Activated B cell treated with CpG ODN at 0.5 μM for 24 hours (primary cell): ENCODE measurements around the gene MIAT. TPM values are rescaled to one million over a fixed set of nuclear protein-coding genes. Genes with fewer than 3 reads are reported as not detected.
"Not testable (repeated sequence)": the region's sequence is repeated elsewhere in the genome, so short reads cannot be mapped to it uniquely, and the experiment has no call there.

ENCODE experiments used
- ATAC-seq: fragments of 200-7000 bp; cut with Tn5 transposase; one replicate; pipeline ENCODE4 v1.10.0; 2021; ENCODE audit warnings: low read depth, mild to moderate bottlenecking, moderate library complexity
- CTCF ChIA-PET: fragments of 350-600 bp; sonication (Branson Sonifier 250); formaldehyde crosslinking; loops from one replicate; lab custom pipeline; 2021; ENCODE audit warnings: antibody characterized with exemption; lab: Charles Lee
- POLR2A ChIA-PET: fragments of 350-600 bp; sonication (Branson Sonifier 250); formaldehyde crosslinking; loops from one replicate; lab custom pipeline; 2021; ENCODE audit warnings: antibody characterized with exemption; lab: Charles Lee
- DNase-seq: peaks from one replicate; pipeline ENCODE4 v3.0.0; 2022
- H3K27ac Mint-ChIP-seq: one replicate; pipeline ENCODE4 v1.8.0; 2020; ENCODE audit warnings: mixed read lengths
- H3K27me3 Mint-ChIP-seq: one replicate; pipeline ENCODE4 v1.8.0; 2021; ENCODE audit warnings: mixed read lengths
- H3K36me3 Mint-ChIP-seq: one replicate; pipeline ENCODE4 v1.8.0; 2021; ENCODE audit warnings: low read depth, mixed read lengths
- H3K4me1 Mint-ChIP-seq: one replicate; pipeline ENCODE4 v1.8.0; 2021; ENCODE audit warnings: mixed read lengths
- H3K4me3 Mint-ChIP-seq: one replicate; pipeline ENCODE4 v1.8.0; 2020; ENCODE audit warnings: mild to moderate bottlenecking, mixed read lengths
- H3K9me3 Mint-ChIP-seq: one replicate; pipeline ENCODE4 v1.8.0; 2020; ENCODE audit warnings: mixed read lengths
- CTCF ChIP-seq: fragments of 200-600 bp; IDR thresholded peaks from one replicate; pipeline ENCODE4 v1.8.0; 2022; ENCODE audit warnings: antibody characterized with exemption, mild to moderate bottlenecking
- intact Hi-C: fragments of 100-400 bp; cut with micrococcal nuclease; formaldehyde crosslinking; loops from one replicate; pipeline ENCODE4 v1.15.1; 2024
- total RNA-seq: library from RNA; stranded (reverse); gene quantifications from 2 replicates; pipeline ENCODE4 v1.2.3, GENCODE V29; 2022

Gene MIAT
- total RNA-seq, 1 donor from 2014 or later = 7.3 TPM

- Mint-ChIP-seq H3K27ac (no peak overlapping the region), H3K27me3 (no peaks in the 10 kb centered on the region), H3K36me3 (no peaks in the 10 kb centered on the region), H3K4me1 (peaks cover 18% of the 10 kb centered on the region), H3K4me3 (no peak overlapping the region), H3K9me3 (no peaks in the 10 kb centered on the region)
- TF ChIP-seq CTCF = no peak
- intact Hi-C loops = no loop called here
- CTCF ChIA-PET = no interaction called here
- no peak for DNase-seq
- POLR2A ChIA-PET = no interaction called here
- ATAC-seq = no peak
These were observed 46.4 kb upstream of the MIAT start for GRCh38 chr22:26610996-26611395.

GRCh38 chr22:26612652-26613051 is 44.7 kb upstream of the MIAT start:
- intact Hi-C loops = no loop called here
- H3K36me3 Mint-ChIP-seq = no peaks in the 10 kb centered on the region
- no peak overlapping the region for H3K4me3 Mint-ChIP-seq
- CTCF ChIA-PET = no interaction called here
- no peaks in the 10 kb centered on the region for H3K27me3 Mint-ChIP-seq
- H3K9me3 Mint-ChIP-seq = no peaks in the 10 kb centered on the region
- ATAC-seq (no peak), DNase-seq (no peak)
- POLR2A ChIA-PET = no interaction called here
- H3K4me1 Mint-ChIP-seq = peaks cover 24% of the 10 kb centered on the region
- no peak for TF ChIP-seq CTCF
- H3K27ac Mint-ChIP-seq = no peak overlapping the region

- H3K27me3 Mint-ChIP-seq, POLR2A ChIA-PET, intact Hi-C loops, H3K9me3 Mint-ChIP-seq, H3K4me3 Mint-ChIP-seq, DNase-seq, CTCF ChIA-PET, H3K27ac Mint-ChIP-seq, H3K36me3 Mint-ChIP-seq, ATAC-seq: not testable (repeated sequence)
- peaks cover 27% of the 10 kb centered on the region for H3K4me1 Mint-ChIP-seq
These were observed 43.6 kb upstream of the MIAT start for GRCh38 chr22:26613753-26614152.

GRCh38 chr22:26614322-26614721 is 43.1 kb upstream of the MIAT start:
- no peaks in the 10 kb centered on the region for H3K36me3 Mint-ChIP-seq
- ATAC-seq (no peak), DNase-seq (no peak)
- no peak for TF ChIP-seq CTCF
- H3K27me3 Mint-ChIP-seq = no peaks in the 10 kb centered on the region
- ChIA-PET POLR2A (no interaction called here), CTCF (no interaction called here)
- no peak overlapping the region for H3K27ac Mint-ChIP-seq
- H3K9me3 Mint-ChIP-seq = no peaks in the 10 kb centered on the region
- no peak overlapping the region for H3K4me3 Mint-ChIP-seq
- H3K4me1 Mint-ChIP-seq = peaks cover 27% of the 10 kb centered on the region
- intact Hi-C loops = no loop called here

GRCh38 chr22:26615149-26615548 is 42.2 kb upstream of the MIAT start:
- H3K27ac Mint-ChIP-seq = no peak overlapping the region

More at GRCh38 chr22:26615149-26615548, 42.2 kb upstream of the MIAT start:
- no peaks in the 10 kb centered on the region for H3K36me3 Mint-ChIP-seq
- H3K4me1 Mint-ChIP-seq = peaks cover 25% of the 10 kb centered on the region
- ChIA-PET CTCF (no interaction called here), POLR2A (no interaction called here)
- ATAC-seq (peak; percentile 51), DNase-seq (no peak)
- no peak for TF ChIP-seq CTCF
- no peaks in the 10 kb centered on the region for H3K9me3 Mint-ChIP-seq
- no peaks in the 10 kb centered on the region for H3K27me3 Mint-ChIP-seq
- H3K4me3 Mint-ChIP-seq = no peak overlapping the region
- intact Hi-C loops = no loop called here
